Measurements from ENCODE around the gene CDK5RAP1. TPM values are rescaled to one million over a fixed set of nuclear protein-coding genes. Genes with fewer than 3 reads are reported as not detected.

CDK5RAP1 gene
- total and polyA plus RNA-seq, 8 donors, result 12.0 to 38.7 (median 19.6) TPM

DNA sequence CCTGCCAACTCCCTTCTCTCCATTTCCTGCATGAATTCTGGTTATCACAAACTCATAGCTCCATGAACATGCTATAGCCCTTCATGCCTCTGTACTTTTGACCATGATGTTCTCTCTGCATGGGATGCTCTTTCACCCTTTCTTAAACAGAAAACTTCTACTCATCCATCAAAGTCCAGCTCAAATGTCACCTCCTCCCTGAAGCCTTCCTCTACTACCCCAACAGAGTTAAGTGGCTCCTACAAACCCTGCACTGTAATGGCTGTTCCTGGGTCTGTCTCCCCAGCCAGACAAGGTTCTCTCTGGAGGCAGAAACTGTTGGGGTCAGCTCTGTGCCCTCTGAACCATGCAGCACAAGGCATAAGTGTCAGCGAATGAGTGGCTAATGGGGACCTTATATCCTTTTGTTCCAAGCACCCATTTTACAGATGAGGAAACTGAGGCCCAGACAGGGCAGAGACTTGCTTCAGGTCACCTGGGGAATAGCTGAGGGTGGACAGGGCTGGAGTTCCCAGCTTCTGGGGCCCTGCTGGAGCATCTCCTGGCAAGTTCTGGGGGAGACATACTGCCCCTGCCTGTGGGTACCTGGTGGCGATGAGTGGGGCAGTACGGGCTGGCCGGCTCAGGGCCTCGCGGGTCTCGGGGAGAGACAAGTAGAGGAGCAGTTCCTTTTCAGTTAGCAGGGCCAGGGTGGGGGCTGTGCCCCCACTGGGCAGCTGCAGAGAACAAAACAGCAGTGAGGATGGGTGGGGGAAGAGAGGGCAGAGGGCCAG is 10.6 kb upstream of the CDK5RAP1 start:
- 90 to 97% (median 96%) methylated on average over 7 of the region's 7 CpGs for WGBS, 5 donors
- peaks cover 17 to 77% (median 58%) of the 10 kb centered on the region in 4 donors for H3K36me3 ChIP-seq
- H3K4me3 ChIP-seq, result no peak overlapping the region
- H3K4me1 ChIP-seq, result peaks cover 0 to 18% (median 4%) of the 10 kb centered on the region in 4 donors
- intact Hi-C loops (cut with DNase I; ENCODE audit: low total_unique reads), result no loop called here
- H3K9me3 ChIP-seq, result no peaks in the 10 kb centered on the region
- H3K27me3 ChIP-seq, result no peaks in the 10 kb centered on the region
- TF ChIP-seq EP300 (IDR thresholded peaks at IDR 0.05) (no peak), POLR2AphosphoS5 (IDR thresholded peaks at IDR 0.05) (no peak), POLR2A (IDR thresholded peaks at IDR 0.05) (no peak)
- TF ChIP-seq, protein P1, sequence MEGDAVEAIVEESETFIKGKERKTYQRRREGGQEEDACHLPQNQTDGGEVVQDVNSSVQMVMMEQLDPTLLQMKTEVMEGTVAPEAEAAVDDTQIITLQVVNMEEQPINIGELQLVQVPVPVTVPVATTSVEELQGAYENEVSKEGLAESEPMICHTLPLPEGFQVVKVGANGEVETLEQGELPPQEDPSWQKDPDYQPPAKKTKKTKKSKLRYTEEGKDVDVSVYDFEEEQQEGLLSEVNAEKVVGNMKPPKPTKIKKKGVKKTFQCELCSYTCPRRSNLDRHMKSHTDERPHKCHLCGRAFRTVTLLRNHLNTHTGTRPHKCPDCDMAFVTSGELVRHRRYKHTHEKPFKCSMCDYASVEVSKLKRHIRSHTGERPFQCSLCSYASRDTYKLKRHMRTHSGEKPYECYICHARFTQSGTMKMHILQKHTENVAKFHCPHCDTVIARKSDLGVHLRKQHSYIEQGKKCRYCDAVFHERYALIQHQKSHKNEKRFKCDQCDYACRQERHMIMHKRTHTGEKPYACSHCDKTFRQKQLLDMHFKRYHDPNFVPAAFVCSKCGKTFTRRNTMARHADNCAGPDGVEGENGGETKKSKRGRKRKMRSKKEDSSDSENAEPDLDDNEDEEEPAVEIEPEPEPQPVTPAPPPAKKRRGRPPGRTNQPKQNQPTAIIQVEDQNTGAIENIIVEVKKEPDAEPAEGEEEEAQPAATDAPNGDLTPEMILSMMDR (IDR thresholded peaks at IDR 0.05), result no peak
- no peak for DNase-seq
- H3K27ac ChIP-seq, result no peak overlapping the region

DNA sequence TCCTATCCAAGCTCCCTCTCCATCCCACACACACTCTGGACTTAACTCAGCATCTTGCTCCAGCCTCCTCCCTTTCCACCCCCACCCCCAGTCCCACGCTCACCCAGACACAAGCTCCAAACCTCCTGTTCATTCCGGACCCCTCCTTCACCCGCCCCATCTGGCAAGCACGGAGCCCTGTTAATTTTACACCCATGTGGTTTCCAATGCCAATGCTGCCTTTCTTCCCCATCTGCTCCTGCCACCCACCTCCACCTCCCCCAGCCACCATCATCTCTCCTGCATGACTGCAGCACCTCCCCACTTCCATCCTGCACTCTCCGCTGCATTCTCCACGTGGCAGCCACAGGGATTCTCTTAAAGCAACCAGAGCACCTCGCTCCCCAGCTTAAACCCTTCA is 9.9 kb upstream of the CDK5RAP1 start:
- Histone ChIP-seq H3K36me3 (peaks cover 17 to 82% (median 64%) of the 10 kb centered on the region in 4 donors), H3K4me1 (peaks cover 0 to 15% (median 3%) of the 10 kb centered on the region in 4 donors), H3K27ac (no peak overlapping the region), H3K4me3 (no peak overlapping the region), H3K9me3 (no peaks in the 10 kb centered on the region), H3K27me3 (no peaks in the 10 kb centered on the region)
- DNase-seq, result no peak
- intact Hi-C loops (cut with DNase I; ENCODE audit: low total_unique reads), result no loop called here
- WGBS, 5 donors, result 83 to 91% (median 90%) methylated on average over 7 of the region's 7 CpGs
- TF ChIP-seq POLR2AphosphoS5 (IDR thresholded peaks at IDR 0.05) (no peak), EP300 (IDR thresholded peaks at IDR 0.05) (no peak), POLR2A (IDR thresholded peaks at IDR 0.05) (no peak)
- TF ChIP-seq, protein P1 (IDR thresholded peaks at IDR 0.05), result no peak

DNA sequence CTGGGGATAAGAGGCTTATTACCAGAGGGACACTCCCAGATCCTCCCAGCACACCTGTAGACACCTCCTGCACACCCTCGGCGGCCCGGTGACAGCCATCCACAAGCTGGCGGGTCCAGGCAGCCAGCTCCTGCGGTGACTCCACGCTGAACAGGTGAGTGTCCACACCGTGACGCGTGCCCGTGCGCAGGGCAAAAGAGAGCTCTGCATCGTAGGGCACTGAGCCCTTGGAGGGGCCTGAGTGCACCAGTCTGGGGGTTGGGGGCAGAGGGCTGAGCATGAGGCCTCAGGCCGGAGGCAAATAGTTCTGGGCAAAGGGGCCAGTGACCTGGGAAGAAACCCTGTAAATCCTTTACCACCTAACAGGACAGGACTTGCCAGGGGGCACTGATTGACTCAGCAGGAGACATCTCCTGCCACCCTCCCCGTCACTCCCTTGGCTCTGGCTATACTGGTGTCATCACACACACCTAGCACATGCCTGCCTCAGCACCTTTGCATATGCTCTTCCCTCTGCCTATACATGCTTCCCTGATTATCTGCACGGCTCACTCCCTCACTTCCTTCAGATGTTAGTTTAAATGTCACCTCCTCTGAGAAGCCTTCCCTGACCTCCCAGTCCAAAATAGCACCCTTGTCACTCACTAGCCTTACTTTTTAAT is 8.9 kb upstream of the CDK5RAP1 start:
- no peaks in the 10 kb centered on the region for H3K27me3 ChIP-seq
- no peak overlapping the region for H3K4me3 ChIP-seq
- H3K9me3 ChIP-seq, result no peaks in the 10 kb centered on the region
- H3K4me1 ChIP-seq, result peaks cover 0 to 9% (median 0%) of the 10 kb centered on the region in 4 donors
- WGBS, 5 donors, result 92 to 96% (median 94%) methylated on average over 15 of the region's 15 CpGs
- TF ChIP-seq POLR2AphosphoS5 (IDR thresholded peaks at IDR 0.05), result no peak
- no peak for TF ChIP-seq POLR2A (IDR thresholded peaks at IDR 0.05)
- TF ChIP-seq, protein P1 (IDR thresholded peaks at IDR 0.05), result no peak
- no peak for TF ChIP-seq EP300 (IDR thresholded peaks at IDR 0.05)
- peaks cover 17 to 86% (median 64%) of the 10 kb centered on the region in 4 donors for H3K36me3 ChIP-seq
- intact Hi-C loops (cut with DNase I; ENCODE audit: low total_unique reads), result no loop called here
- DNase-seq, result no peak
- no peak overlapping the region for H3K27ac ChIP-seq

DNA sequence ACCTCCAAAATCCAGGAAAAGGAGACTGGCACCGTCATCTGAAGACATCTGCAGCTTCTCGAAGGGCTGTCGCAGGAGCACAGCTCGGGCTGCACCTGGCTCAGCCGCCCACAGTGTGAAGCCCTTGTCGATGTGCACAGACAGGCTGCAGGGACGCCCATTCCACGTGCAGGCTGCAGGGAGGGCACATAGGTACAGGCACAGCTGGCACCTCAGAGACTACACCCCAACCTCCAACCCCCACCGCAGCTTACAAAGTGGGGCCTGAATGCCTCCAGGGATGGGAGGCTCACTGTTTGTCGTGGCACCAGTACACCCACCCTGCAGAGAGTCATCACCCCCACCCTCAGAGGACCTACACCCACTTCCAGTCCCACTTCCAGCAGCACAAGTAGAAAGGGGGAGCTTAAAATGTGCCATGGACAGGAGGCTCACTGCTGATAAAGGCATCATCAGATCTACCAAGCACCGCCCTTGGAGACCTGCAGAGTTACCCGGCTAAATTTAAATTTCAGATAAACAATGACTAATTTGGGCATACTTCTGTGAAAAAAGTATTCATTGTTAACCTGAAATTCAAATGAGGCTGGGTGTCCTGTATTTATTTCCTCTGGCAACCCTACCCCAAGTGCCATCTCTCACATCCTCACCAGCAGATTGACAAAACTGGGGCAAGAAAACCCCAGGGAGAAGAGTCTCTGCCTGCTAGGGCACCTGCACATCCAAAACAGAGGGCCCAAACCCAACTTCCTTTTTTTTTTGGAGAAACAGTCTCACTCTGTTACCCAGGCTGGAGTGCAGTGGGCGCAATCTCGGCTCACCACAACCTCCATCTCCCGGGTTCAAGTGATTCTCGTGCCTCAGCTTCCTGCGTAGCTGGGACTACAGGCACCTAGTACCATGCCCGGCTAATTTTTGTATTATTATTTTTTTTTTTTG is 7.7 kb upstream of the CDK5RAP1 start:
- Histone ChIP-seq H3K4me1 (peaks cover 0 to 9% (median 0%) of the 10 kb centered on the region in 4 donors), H3K27ac (no peak overlapping the region), H3K4me3 (no peak overlapping the region), H3K27me3 (no peaks in the 10 kb centered on the region), H3K36me3 (peaks cover 17 to 78% (median 62%) of the 10 kb centered on the region in 4 donors), H3K9me3 (no peaks in the 10 kb centered on the region)
- TF ChIP-seq, protein P1 (IDR thresholded peaks at IDR 0.05), result no peak
- TF ChIP-seq POLR2AphosphoS5 (IDR thresholded peaks at IDR 0.05), result no peak
- no peak for TF ChIP-seq POLR2A (IDR thresholded peaks at IDR 0.05)
- TF ChIP-seq EP300 (IDR thresholded peaks at IDR 0.05), result no peak
- intact Hi-C loops (cut with DNase I; ENCODE audit: low total_unique reads), result no loop called here
- WGBS, 5 donors, result 80 to 90% (median 86%) methylated on average over 18 of the region's 18 CpGs
- DNase-seq, result no peak
